HAP-1 (cell line): ENCODE results near the gene DGKG.

Experiments used
- DNase-seq, 2 experiments: peaks; one replicate each; pipeline ENCODE4 v3.0.0-alpha.2; 2016 to 2020; ENCODE audit warnings: low spot score in 2 of 2
- H3K27me3 ChIP-seq: fragments of 250-450 bp; sonication (Bioruptor Pico); 2 replicates; pipeline ENCODE4 v1.5.1; 2020; ENCODE audit warnings: low read depth, mild to moderate bottlenecking, moderate library complexity
- H3K36me3 ChIP-seq: fragments of 250-450 bp; sonication (Bioruptor Pico); replicated peaks from 2 replicates; pipeline ENCODE4 v1.5.1; 2020; ENCODE audit warnings: mild to moderate bottlenecking
- H3K4me1 ChIP-seq: fragments of 250-450 bp; sonication (Bioruptor Pico); 2 replicates; pipeline ENCODE4 v1.5.1; 2020; ENCODE audit warnings: mild to moderate bottlenecking
- H3K4me3 ChIP-seq: fragments of 250-450 bp; sonication (Bioruptor Pico); 2 replicates; pipeline ENCODE4 v1.5.1; 2020; ENCODE audit warnings: mild to moderate bottlenecking, moderate library complexity
- H3K9me3 ChIP-seq: fragments of 250-450 bp; sonication (Bioruptor Pico); 2 replicates; pipeline ENCODE4 v1.5.1; 2020; ENCODE audit warnings: mild to moderate bottlenecking, moderate library complexity
- in situ Hi-C: fragments of 300-500 bp; cut with MboI; formaldehyde crosslinking; loops from 3 replicates; pipeline ENCODE4 v1.14.3; 2020; ENCODE audit warnings: low sequenced_read_pairs, inconsistent platforms, mixed read lengths

Gene DGKG

DNA sequence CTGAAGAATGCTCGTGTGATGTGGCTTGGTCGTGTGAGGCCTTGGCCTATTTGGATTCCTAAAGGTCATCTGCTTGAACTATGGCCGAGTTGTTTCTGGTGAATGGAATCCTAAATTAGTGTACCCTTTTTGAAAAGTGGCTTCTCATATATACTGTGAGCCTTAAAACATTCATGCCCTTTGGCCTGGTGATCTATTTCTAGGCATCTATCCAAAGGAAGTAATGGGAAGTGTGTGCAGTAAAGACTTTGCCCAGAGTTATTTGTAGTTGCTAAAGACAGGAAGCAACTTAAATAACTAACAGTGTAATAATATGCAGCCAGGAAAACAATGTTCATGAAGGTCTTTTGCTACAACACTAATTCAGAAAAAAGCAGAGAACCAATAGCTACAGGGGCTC lies 3.0 kb downstream of the DGKG start:
- peaks cover 45% of the 10 kb centered on the region for H3K27me3 ChIP-seq
- no peaks in the 10 kb centered on the region for H3K4me1 ChIP-seq
- in situ Hi-C loops, result no loop called here
- H3K36me3 ChIP-seq, result no peaks in the 10 kb centered on the region
- H3K4me3 ChIP-seq, result no peak overlapping the region
- DNase-seq, result no peak
- no peaks in the 10 kb centered on the region for H3K9me3 ChIP-seq

DNA sequence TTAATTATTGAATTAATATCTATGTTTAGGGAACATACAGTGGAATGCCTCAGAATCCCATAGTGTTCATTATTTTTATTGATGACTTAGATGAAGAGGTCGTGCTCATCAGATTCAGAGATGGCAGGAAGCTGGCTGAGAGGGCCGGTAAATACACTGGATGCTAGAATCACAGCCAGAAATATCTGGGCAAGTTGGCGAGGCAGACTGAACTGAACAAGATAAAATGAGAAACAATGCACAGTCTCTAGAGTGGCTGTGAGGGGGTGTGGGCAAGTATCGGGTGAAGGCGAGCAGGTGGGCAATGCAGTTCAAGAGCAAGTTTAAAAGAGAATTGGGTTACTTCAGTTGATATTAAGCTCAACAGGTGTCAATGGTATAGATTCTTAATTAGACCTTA lies 5.9 kb downstream of the DGKG start:
- Histone ChIP-seq H3K9me3 (no peaks in the 10 kb centered on the region), H3K4me3 (no peak overlapping the region), H3K36me3 (no peaks in the 10 kb centered on the region), H3K27me3 (peaks cover 17% of the 10 kb centered on the region), H3K4me1 (no peaks in the 10 kb centered on the region)
- DNase-seq, result no peak
- in situ Hi-C loops, result no loop called here

DNA sequence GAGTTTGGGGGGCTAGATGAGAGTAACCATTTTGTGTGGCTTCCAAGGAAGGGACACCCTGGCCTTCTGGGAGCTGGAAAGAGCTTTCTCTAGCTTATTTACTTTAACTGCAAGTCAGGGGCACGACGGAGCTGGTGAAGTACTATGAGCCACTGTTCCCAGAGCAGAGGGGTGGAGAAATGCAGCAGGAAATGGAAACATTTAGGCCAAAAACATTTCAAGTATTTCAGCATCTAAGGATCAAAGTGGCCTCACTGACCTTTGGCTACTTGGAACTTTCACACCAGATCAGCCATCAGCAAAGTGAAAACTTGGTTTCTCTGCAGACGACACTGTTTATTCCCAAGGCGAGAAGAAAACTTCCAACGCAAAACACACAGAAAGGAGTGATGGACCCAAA lies 7.9 kb downstream of the DGKG start:
- H3K36me3 ChIP-seq, result no peaks in the 10 kb centered on the region
- H3K9me3 ChIP-seq, result no peaks in the 10 kb centered on the region
- no peak for DNase-seq
- no peak overlapping the region for H3K4me3 ChIP-seq
- peaks cover 2% of the 10 kb centered on the region; the same call in 1 of the 2 replicates for H3K27me3 ChIP-seq
- no peaks in the 10 kb centered on the region for H3K4me1 ChIP-seq
- in situ Hi-C loops, result no loop called here

DNA sequence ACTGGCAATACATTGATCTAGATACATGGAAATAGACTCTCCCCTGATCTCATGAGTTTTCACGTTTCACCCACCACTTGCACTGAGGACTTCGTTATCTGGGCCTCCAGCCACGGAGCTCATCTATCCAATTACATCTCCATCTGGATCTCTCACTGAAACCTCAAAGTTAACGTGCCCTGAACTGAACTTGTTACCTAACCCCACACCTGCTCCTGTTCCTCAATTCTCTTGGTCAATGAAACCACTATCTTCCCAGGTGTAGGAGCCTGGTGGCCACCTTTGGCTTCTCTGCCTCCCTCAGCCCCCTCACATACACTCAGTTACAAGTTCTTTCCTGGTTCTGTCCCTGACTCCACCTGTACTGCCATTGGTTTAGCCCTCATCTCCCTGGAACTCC lies 9.7 kb downstream of the DGKG start:
- DNase-seq, result no peak
- in situ Hi-C loops, result no loop called here
- Histone ChIP-seq H3K4me1 (no peaks in the 10 kb centered on the region), H3K36me3 (no peaks in the 10 kb centered on the region), H3K9me3 (no peaks in the 10 kb centered on the region), H3K27me3 (no peaks in the 10 kb centered on the region), H3K4me3 (no peak overlapping the region)

DNA sequence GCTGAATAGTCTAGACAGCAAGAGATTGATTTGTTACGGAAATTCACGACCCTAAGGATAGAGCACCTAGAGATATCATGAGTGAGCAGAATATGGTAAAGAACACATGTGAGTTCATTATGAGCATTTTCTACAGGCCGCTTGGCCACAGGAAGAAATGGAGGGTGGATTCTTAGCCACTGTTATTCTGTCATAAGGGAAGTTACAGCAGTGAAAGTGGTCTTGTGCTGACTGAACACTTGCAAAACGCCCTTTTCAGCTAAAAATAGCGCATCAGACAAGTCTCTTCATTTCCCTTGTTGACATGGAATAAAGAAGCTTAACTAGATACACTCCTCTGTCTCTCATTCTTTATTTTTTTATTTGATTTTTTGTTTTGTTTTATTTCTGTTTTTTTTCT lies 19.8 kb downstream of the DGKG start:
- H3K9me3 ChIP-seq, result no peaks in the 10 kb centered on the region; the same call in 1 of the 2 replicates
- H3K27me3 ChIP-seq, result peaks cover 2% of the 10 kb centered on the region; the same call in 1 of the 2 replicates
- no peak for DNase-seq
- no peaks in the 10 kb centered on the region for H3K36me3 ChIP-seq
- no peak overlapping the region for H3K4me3 ChIP-seq
- in situ Hi-C loops, result no loop called here
- no peaks in the 10 kb centered on the region for H3K4me1 ChIP-seq

DNA sequence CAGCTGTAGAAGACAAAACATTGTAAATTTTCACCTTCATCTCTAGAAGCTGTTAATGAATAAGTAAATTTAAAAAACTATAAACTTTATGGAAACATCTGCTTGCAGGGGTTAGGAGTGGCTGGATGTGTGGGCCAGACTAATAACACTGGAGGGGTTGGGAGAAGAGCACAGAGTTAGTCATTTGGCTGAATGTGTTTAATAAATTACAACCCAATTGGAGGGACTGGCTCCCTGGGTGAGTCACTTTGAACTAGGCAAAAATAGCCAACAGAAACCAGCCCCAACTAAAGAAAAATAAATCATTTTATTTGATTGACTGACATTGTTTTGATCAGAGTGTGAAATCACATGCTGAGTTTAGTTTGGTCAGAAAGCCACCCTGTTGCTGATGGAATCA lies 21.8 kb downstream of the DGKG start:
- no peak for DNase-seq
- in situ Hi-C loops, result no loop called here
- peaks cover 8% of the 10 kb centered on the region for H3K27me3 ChIP-seq
- H3K36me3 ChIP-seq, result no peaks in the 10 kb centered on the region
- H3K4me1 ChIP-seq, result no peaks in the 10 kb centered on the region
- no peaks in the 10 kb centered on the region; the same call in 1 of the 2 replicates for H3K9me3 ChIP-seq
- H3K4me3 ChIP-seq, result no peak overlapping the region

DNA sequence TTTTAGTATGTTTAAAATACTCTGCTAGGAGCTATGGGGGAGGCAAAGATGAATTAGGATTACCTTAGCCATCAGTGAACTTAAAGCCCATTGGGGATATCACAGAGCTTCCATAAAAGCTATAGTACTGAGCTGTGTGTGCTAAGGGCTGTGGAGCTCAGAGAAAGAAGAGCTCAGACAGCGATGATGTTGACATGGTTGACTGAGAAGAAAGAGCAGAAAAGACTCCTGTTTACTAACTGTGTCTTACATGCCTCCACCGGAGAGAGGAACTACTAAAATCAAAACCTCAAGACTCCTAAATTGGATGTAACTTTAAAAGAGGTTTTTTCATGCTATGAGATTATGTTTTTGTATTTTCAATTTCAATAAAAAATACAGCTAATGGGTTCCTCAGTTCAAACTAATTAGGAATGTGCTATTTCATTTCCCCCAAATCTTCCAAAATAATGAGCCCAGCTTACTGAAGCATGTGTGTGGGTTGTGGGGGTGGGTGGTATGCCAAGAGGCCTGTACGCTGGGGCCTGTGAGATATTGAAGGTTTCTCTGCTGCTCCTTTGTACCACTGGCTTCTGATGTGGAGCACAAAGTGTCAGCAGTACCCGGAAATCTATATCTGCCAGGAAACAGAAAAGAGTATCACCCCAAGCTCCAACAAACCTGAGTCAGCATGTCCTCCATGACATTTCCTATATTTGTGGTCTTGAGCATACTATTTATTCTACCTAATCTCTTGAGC lies 22.7 kb downstream of the DGKG start:
- Histone ChIP-seq H3K4me1 (no peaks in the 10 kb centered on the region), H3K36me3 (no peaks in the 10 kb centered on the region), H3K9me3 (no peaks in the 10 kb centered on the region; the same call in 1 of the 2 replicates), H3K27me3 (peaks cover 9% of the 10 kb centered on the region), H3K4me3 (no peak overlapping the region)
- DNase-seq, result no peak
- in situ Hi-C loops, result no loop called here

DNA sequence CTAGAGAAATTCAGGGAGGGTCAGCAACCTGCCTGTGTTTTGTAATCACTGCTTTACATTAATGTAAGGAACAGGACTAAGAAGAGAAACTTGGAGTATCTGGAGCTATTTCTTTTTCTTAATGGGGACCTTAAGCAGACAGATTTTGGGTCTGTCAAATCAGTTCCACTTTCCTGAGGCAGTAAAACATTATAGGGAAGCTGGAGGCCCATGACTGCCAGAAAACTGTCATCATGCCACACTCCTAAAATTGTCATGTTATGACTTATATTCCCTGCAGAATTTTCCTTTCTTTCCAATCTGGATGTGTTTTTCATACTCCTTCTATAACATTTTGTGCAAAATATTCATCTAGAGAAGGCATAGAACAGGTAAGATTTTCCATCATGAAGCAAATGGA lies 28.8 kb downstream of the DGKG start:
- in situ Hi-C loops, result no loop called here
- no peak overlapping the region for H3K4me3 ChIP-seq
- no peak for DNase-seq
- peaks cover 16% of the 10 kb centered on the region for H3K27me3 ChIP-seq
- no peaks in the 10 kb centered on the region for H3K9me3 ChIP-seq
- no peaks in the 10 kb centered on the region for H3K36me3 ChIP-seq
- no peaks in the 10 kb centered on the region for H3K4me1 ChIP-seq

DNA sequence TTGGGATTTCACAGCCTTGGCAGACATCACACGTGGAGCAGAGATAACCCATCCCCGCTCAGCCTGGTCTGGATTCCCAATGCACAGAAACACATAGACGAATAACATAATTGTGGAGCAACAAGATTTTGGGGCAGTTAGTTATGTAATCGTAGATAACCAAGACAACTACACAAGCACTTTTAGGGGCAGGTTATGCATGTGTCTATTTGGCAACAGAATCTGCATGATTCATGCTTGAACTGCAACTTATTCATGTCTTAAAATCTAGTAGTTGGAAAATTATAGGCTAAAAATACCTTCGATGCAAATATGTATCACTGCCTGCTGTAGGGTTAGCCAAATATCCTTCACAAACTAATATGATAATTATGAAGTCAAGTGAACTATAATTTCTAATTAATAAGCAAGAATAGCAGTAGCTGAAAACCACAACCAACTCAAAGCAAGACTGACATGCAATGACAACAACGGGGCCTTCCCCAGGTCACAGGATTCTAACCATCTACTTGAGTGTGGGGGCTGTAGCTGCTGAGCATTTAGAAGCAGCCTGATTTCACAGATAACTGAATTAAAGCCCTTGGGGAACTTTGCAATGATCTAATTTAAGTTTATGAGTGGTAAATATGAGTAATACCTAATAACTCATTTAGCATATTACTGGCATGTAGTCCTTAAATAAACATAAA lies 31.1 kb downstream of the DGKG start:
- Histone ChIP-seq H3K9me3 (no peaks in the 10 kb centered on the region), H3K36me3 (no peaks in the 10 kb centered on the region), H3K4me1 (no peaks in the 10 kb centered on the region), H3K4me3 (no peak overlapping the region), H3K27me3 (peaks cover 13% of the 10 kb centered on the region)
- in situ Hi-C loops, result no loop called here
- no peak for DNase-seq

DNA sequence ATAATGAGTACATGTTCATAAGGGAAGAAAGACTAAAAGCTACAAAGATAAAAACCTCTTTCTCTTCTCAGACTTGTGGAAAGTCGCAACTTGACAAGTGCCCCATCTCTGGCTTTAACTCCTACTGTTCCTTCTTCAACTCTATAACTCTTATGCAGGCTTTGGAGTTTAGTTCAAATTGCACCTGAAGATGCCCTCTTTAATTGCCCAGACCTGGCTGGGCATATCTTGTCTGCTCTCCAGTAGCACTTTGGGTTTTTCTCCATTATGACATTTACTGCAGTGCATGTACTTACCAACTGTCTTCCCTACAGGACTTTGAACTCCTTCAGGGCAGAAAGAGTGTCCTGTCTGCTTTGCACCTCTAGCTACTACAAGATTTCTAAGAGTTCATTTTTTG lies 32.4 kb downstream of the DGKG start:
- peaks cover 6% of the 10 kb centered on the region for H3K27me3 ChIP-seq
- no peak for DNase-seq

DNA sequence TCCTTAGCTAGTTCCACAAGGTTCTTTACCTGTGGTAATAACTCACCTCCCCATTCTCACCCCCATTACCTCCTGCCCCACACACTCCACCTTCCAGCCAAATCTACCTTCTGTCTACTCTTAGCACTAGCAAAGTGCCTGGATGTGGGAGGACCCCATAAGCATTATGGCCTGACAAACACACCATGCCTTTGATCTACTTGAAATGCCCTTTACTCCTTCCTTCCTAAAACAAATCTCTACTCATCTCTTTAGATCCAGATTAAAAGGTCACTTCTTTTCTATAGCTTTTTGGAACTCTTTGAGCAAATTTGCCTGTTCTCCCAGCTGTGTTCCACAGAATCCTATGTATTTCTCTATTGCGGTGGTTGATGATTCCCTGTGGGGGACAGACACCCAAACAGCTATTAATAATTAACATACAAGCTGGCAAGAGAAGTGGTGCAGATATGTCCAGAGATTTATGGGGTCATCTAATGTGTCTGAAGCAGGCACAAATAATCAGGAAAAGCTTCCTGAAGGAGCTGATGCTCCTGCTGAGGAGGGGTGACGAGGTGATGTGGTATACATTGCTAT lies 34.0 kb downstream of the DGKG start:
- in situ Hi-C loops, result no loop called here
- Histone ChIP-seq H3K9me3 (no peaks in the 10 kb centered on the region), H3K27me3 (peaks cover 6% of the 10 kb centered on the region), H3K4me1 (no peaks in the 10 kb centered on the region), H3K36me3 (no peaks in the 10 kb centered on the region), H3K4me3 (no peak overlapping the region)
- no peak for DNase-seq

More for the DNA sequence above, 32.4 kb downstream of the DGKG start:
- no peaks in the 10 kb centered on the region for H3K9me3 ChIP-seq
- in situ Hi-C loops, result no loop called here
- H3K4me3 ChIP-seq, result no peak overlapping the region
- no peaks in the 10 kb centered on the region for H3K36me3 ChIP-seq
- H3K4me1 ChIP-seq, result no peaks in the 10 kb centered on the region

DNA sequence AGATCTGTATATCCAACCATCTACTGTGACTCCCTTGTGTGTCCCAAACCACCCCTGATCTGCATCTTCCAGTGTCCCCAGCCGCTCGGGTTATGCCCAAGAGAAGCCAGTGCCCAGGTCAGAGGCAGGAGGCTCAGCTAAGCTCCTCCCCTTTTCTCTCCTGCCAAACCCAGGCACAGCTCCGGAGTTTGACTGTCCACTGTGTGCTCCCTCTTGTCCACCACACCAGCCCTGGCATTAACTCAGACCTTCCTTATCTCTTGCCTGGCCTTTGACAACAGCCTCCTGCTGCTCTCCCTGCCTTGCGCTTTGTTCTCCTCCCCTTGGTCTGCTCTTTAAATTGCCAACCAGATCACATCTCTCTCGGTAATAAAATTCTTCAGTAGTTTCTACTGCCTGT lies 39.3 kb downstream of the DGKG start:
- Histone ChIP-seq H3K9me3 (no peaks in the 10 kb centered on the region), H3K27me3 (no peaks in the 10 kb centered on the region), H3K4me3 (no peak overlapping the region), H3K36me3 (no peaks in the 10 kb centered on the region), H3K4me1 (no peaks in the 10 kb centered on the region)
- in situ Hi-C loops, result no loop called here
- DNase-seq, result no peak

DNA sequence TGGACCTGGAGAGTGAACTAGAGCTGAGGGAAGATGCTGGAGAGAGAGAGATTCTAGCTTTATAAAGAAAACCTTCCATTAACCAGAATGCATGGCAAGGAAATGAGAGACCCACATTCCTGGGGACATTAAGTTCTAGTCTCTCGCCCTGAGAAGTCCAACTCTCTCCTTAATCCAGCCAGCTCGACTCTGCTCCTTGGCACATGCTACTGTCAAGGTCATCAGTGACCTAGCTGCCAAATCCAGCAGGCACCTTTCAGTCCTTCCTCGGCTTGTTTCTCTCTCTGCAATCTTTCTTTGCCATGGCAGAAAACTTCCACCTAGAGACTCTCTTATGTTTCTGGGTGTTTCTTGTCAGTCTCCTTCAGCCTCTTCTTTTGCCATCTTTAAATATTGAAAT lies 40.3 kb downstream of the DGKG start:
- no peak overlapping the region for H3K4me3 ChIP-seq
- no peak for DNase-seq
- no peaks in the 10 kb centered on the region for H3K36me3 ChIP-seq
- H3K9me3 ChIP-seq, result no peaks in the 10 kb centered on the region
- in situ Hi-C loops, result no loop called here
- H3K4me1 ChIP-seq, result no peaks in the 10 kb centered on the region
- no peaks in the 10 kb centered on the region for H3K27me3 ChIP-seq

DNA sequence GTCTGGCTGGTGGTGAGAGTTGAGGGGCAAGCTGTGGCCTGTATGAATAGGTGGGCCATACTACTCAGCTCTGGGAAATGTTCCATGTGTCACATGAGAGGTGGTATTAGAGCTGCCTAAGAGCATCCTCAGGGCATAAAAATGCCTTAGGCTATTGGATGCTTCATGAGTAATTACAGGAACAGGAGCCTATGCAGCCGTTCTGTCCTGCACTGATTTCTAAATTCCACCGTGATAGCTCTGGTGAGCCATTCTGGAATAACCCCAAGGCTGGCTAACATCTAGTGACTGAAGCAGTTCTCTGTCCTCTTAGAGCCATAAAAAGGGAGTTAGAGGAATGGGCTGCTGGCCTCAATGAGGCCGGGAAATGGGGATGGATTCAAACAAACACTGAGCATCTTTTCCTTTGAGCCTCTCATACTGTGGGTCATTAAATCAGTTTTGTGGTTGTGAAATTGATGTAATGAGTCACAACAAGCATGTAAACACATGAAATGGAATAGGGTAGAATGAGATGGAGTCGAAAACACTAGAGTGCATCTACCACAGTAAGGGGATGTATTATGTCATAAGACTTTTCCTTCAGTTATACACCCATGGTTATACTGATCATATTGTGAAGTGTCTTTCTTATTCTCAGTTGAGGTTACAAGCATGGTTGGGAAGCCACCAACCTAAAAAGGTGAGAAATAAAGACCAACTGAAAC lies 41.0 kb downstream of the DGKG start:
- Histone ChIP-seq H3K27me3 (no peaks in the 10 kb centered on the region), H3K36me3 (no peaks in the 10 kb centered on the region), H3K4me3 (no peak overlapping the region), H3K4me1 (no peaks in the 10 kb centered on the region), H3K9me3 (no peaks in the 10 kb centered on the region)
- no peak for DNase-seq
- in situ Hi-C loops, result no loop called here
